ENCODE results near the gene INTS1. TPM values are rescaled to one million over a fixed set of nuclear protein-coding genes. Genes with fewer than 3 reads are reported as not detected.

INTS1 gene
- total RNA-seq, 4 donors from 2014 or later: 45.7 to 96.5 (median 75.8) TPM

- 77% methylated on average over 15 of the region's 18 CpGs for WGBS
- no peak for DNase-seq (ENCODE audit: low spot score in 2 of 2)
- H3K4me3 ChIP-seq: no peak overlapping the region
- H3K27ac ChIP-seq: no peak overlapping the region
- H3K4me1 ChIP-seq: peaks cover 6% of the 10 kb centered on the region
- H3K36me3 ChIP-seq: no peaks in the 10 kb centered on the region
- H3K27me3 ChIP-seq: peaks cover 71% of the 10 kb centered on the region
- no peaks in the 10 kb centered on the region for H3K9me3 ChIP-seq
- TF ChIP-seq CTCF (IDR thresholded peaks at IDR 0.05) (no peak), POLR2AphosphoS5 (IDR thresholded peaks at IDR 0.05) (no peak), POLR2A (IDR thresholded peaks at IDR 0.05) (no peak), EP300 (IDR thresholded peaks at IDR 0.05) (no peak)
Observed at GRCh38 chr7:1425292-1426136, 78.7 kb downstream of the INTS1 start.

DNA sequence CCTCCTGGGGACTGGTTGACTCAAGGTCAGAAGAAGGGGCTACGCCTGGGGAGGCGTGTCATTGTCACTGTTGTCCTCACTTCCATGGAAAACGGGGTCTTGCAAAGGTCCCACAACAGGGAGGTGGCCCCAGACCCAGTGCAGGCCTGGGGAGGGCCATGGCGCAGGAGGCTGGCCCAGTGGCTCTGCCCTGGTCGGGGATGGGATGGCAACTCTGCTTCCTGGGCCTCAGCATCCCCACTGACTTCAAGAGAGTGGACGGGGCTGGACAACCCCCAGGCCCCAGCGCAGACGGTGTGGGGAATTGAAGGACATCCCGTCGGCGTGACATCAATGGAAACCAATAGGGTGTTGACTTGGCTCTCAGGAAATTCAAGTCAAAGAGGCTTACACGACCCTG lies 80.1 kb downstream of the INTS1 start:
- Histone ChIP-seq H3K4me3 (no peak overlapping the region), H3K27me3 (peaks cover 66% of the 10 kb centered on the region), H3K4me1 (peaks cover 6% of the 10 kb centered on the region), H3K27ac (no peak overlapping the region), H3K9me3 (no peaks in the 10 kb centered on the region), H3K36me3 (no peaks in the 10 kb centered on the region)
- DNase-seq (ENCODE audit: low spot score in 2 of 2): no peak
- TF ChIP-seq CTCF (IDR thresholded peaks at IDR 0.05): no peak
- no peak for TF ChIP-seq EP300 (IDR thresholded peaks at IDR 0.05)
- no peak for TF ChIP-seq POLR2A (IDR thresholded peaks at IDR 0.05)
- TF ChIP-seq POLR2AphosphoS5 (IDR thresholded peaks at IDR 0.05): no peak
- whole genome bisulfite sequencing: 86% methylated on average over 10 of the region's 12 CpGs

- Histone ChIP-seq H3K4me1 (peaks cover 6% of the 10 kb centered on the region), H3K9me3 (no peaks in the 10 kb centered on the region), H3K27me3 (peaks cover 63% of the 10 kb centered on the region), H3K4me3 (no peak overlapping the region), H3K27ac (no peak overlapping the region), H3K36me3 (no peaks in the 10 kb centered on the region)
- TF ChIP-seq EP300 (IDR thresholded peaks at IDR 0.05) (no peak), CTCF (IDR thresholded peaks at IDR 0.05) (no peak), POLR2AphosphoS5 (IDR thresholded peaks at IDR 0.05) (no peak), POLR2A (IDR thresholded peaks at IDR 0.05) (no peak)
- DNase-seq (ENCODE audit: low spot score in 2 of 2): no peak
- 51% methylated on average over 5 of the region's 5 CpGs for WGBS
Observed at GRCh38 chr7:1423264-1423811, 80.9 kb downstream of the INTS1 start.

DNA sequence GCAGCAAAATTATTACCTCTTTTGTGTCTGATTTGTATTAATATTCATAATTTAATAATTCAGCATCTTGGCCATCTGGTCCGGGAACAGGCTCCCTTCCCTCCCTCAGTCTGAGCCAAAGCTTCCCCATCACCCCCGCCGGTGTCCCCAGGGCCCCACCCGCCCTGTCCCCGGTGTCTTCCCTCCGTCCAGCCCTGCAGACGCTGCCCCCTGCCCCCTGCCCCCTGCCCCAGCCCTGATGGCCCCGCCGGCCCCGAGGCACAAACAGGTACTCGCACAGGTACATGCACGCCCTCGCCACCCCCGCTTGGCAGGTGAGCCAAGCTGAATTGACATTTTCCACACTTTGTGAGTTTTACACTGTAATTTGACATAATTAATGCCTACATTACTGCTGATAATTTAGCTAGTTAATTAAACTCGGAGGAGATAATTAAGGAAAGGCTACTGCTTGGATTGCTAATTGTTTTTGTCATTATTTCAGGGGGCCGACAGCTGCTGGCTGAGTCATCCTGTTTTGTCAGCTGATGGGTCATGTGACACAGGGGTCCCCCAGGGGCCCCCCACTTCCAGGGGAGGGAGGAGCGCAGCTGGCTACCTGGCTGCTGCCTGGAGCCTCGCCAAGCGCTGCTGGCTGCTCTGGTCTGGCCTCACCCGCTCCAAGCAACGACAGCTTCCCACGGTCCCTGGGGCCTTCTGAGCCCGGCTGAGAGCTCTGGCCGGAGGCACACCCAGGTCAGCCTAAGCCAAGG lies 81.5 kb downstream of the INTS1 start:
- Histone ChIP-seq H3K4me1 (peaks cover 6% of the 10 kb centered on the region), H3K36me3 (no peaks in the 10 kb centered on the region), H3K27me3 (peaks cover 63% of the 10 kb centered on the region), H3K27ac (no peak overlapping the region), H3K4me3 (no peak overlapping the region), H3K9me3 (no peaks in the 10 kb centered on the region)
- TF ChIP-seq POLR2A (IDR thresholded peaks at IDR 0.05) (no peak), CTCF (IDR thresholded peaks at IDR 0.05) (no peak), POLR2AphosphoS5 (IDR thresholded peaks at IDR 0.05) (no peak), EP300 (IDR thresholded peaks at IDR 0.05) (no peak)
- no peak for DNase-seq (ENCODE audit: low spot score in 2 of 2)
- WGBS: 28% methylated on average over 20 of the region's 24 CpGs

- WGBS: 93% methylated on average over 4 of the region's 8 CpGs
- DNase-seq (ENCODE audit: low spot score in 2 of 2): no peak
- Histone ChIP-seq H3K27me3 (peaks cover 68% of the 10 kb centered on the region), H3K4me1 (peaks cover 6% of the 10 kb centered on the region), H3K36me3 (no peaks in the 10 kb centered on the region), H3K9me3 (no peaks in the 10 kb centered on the region), H3K4me3 (no peak overlapping the region), H3K27ac (no peak overlapping the region)
- TF ChIP-seq POLR2AphosphoS5 (IDR thresholded peaks at IDR 0.05) (no peak), CTCF (IDR thresholded peaks at IDR 0.05) (no peak), EP300 (IDR thresholded peaks at IDR 0.05) (no peak), POLR2A (IDR thresholded peaks at IDR 0.05) (no peak)
Observed at GRCh38 chr7:1421946-1422345, 82.2 kb downstream of the INTS1 start.
